HG02840 (cell line): ENCODE data around the gene OTOP2.
"Not testable (repeated sequence)": the region's sequence is repeated elsewhere in the genome, so short reads cannot be mapped to it uniquely, and the experiment has no call there.

Experiments
- ATAC-seq: cut with Tn5 transposase; IDR thresholded peaks from one replicate; pipeline ENCODE4 v1.9.1; 2021; ENCODE audit warnings: mild to moderate bottlenecking, moderate library complexity, moderate number of reproducible peaks; ENCODE audit not compliant: unreplicated experiment, low FRiP score

Gene OTOP2

GRCh38 chr17:74969501-74969900 lies 45.4 kb downstream of the OTOP2 start:
- ATAC-seq, result not testable (repeated sequence)

- no peak for ATAC-seq
Measured at GRCh38 chr17:74970395-74970794, 46.3 kb downstream of the OTOP2 start.

- no peak for ATAC-seq
Measured at GRCh38 chr17:74971069-74971841, 47.2 kb downstream of the OTOP2 start.

GRCh38 chr17:74971842-74972106 lies 47.7 kb downstream of the OTOP2 start:
- ATAC-seq, result no peak

- no peak for ATAC-seq
Measured at GRCh38 chr17:74972107-74972972, 48.3 kb downstream of the OTOP2 start, which contains the start of gene HID1. TSS of gene HID1 (minus strand) at chr17:74972759. CDS start at chr17:74972656, 103 bp downstream.

GRCh38 chr17:74972973-74973328 lies 48.9 kb downstream of the OTOP2 start:
- ATAC-seq, result no peak

- ATAC-seq, result no peak
Measured at GRCh38 chr17:74975943-74976342, 51.9 kb downstream of the OTOP2 start.

GRCh38 chr17:74977802-74978201 lies 53.7 kb downstream of the OTOP2 start:
- ATAC-seq, result no peak

- ATAC-seq, result no peak
Measured at GRCh38 chr17:74978240-74978639, 54.2 kb downstream of the OTOP2 start.

- ATAC-seq, result no peak
Measured at GRCh38 chr17:74979408-74980146, 55.5 kb downstream of the OTOP2 start.

GRCh38 chr17:74981318-74981978 lies 57.4 kb downstream of the OTOP2 start:
- no peak for ATAC-seq

- ATAC-seq, result no peak
Measured at GRCh38 chr17:74981979-74982662, 58.0 kb downstream of the OTOP2 start.

- not testable (repeated sequence) for ATAC-seq
Measured at GRCh38 chr17:74982663-74983313, 58.7 kb downstream of the OTOP2 start.
